Measurements from ENCODE around the gene TLR10.

TLR10 gene

GRCh38 chr4:38728631-38729141 lies 54.1 kb downstream of the TLR10 start:
- DNase-seq, result no peak

GRCh38 chr4:38724475-38724808 lies 58.3 kb downstream of the TLR10 start:
- DNase-seq, result no peak

- no peak for DNase-seq
Measured at GRCh38 chr4:38723726-38724474, 58.9 kb downstream of the TLR10 start.

- DNase-seq, result no peak
Measured at GRCh38 chr4:38723114-38723513, 59.7 kb downstream of the TLR10 start.

Measured in CD4-positive, alpha-beta T cell treated with Interleukin-21 for 1 hour (primary cell).